Measurements from ENCODE around the gene CABCOCO1.

DNA sequence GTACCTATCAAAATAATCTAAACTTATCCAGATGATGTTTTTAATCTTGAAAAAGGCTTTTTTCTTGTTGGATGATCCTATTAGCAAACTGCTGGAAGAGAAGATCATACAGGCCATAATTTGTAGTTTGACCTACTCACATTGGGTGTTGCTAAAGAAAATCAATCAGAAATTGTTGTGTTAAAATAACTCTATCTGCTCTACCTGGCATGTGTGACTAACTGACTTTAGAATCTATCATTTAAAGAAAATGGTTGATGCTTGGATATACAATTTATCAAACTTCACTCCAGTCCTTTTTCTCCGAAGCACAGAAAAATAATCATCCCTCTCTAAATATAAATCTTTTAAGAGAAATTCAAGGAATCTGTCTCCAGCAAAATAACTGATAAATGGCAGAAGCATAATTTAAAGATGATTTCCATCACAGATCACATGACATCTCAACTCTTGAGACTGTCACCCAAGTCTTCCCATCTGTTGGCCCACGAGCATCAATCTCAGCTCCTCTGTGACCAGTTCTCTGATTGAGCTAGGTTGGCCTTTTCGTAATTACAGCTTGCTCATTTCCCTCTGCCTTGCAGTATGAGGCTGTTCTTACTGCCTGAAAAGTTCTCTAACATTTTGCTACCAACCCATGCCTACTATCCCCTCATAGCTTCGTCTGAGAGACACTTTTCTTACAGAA, 36.4 kb downstream of the CABCOCO1 start:
- TF ChIP-seq, protein P1, sequence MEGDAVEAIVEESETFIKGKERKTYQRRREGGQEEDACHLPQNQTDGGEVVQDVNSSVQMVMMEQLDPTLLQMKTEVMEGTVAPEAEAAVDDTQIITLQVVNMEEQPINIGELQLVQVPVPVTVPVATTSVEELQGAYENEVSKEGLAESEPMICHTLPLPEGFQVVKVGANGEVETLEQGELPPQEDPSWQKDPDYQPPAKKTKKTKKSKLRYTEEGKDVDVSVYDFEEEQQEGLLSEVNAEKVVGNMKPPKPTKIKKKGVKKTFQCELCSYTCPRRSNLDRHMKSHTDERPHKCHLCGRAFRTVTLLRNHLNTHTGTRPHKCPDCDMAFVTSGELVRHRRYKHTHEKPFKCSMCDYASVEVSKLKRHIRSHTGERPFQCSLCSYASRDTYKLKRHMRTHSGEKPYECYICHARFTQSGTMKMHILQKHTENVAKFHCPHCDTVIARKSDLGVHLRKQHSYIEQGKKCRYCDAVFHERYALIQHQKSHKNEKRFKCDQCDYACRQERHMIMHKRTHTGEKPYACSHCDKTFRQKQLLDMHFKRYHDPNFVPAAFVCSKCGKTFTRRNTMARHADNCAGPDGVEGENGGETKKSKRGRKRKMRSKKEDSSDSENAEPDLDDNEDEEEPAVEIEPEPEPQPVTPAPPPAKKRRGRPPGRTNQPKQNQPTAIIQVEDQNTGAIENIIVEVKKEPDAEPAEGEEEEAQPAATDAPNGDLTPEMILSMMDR (conservative IDR thresholded peaks at IDR 0.05 in 1 of 2, IDR thresholded peaks at IDR 0.05 in 1 of 2; ENCODE audit: extremely low read depth in 1 of 2, insufficient read depth in 1 of 2, low read depth in 1 of 2, low read length in 2 of 2), result no peak
- no peak for TF ChIP-seq EZH2 (IDR thresholded peaks at IDR 0.05; ENCODE audit: borderline replicate concordance, low read length)

All from mammary epithelial cell (primary cell).